Stimulated activated CD4-positive, alpha-beta T cell treated with anti-CD3 and anti-CD28 coated beads, Interleukin-15, amount 100 ng/mL, for 1 hour (primary cell): Measurements from ENCODE around the gene SORCS3.

ENCODE experiments used
- DNase-seq, 2 donors: peaks; one replicate each; pipeline ENCODE4 v3.0.0-alpha.2; 2020; ENCODE audit warnings: low read depth in 1 of 2, low spot score in 1 of 2

The SORCS3 gene

DNA sequence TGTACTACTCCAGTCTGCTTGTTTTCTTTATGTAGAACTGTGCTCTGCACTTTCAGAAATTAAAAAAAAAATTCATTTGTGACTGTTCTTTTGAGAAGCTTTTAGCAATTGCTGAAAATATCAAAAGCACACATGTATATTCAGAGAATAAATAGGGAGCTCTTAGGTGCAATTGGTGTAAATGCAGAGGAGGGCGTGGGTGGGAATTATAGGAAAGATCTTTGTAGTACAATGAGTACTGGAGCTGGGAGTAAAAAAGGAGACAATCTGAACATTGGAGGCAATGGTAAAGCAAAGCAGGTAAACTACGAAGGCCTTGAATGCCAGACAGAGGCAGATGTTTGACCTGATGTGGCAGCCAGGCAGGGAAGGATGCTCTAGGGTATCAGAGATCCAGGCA is 267.5 kb downstream of the SORCS3 start:
- no peak for DNase-seq

DNA sequence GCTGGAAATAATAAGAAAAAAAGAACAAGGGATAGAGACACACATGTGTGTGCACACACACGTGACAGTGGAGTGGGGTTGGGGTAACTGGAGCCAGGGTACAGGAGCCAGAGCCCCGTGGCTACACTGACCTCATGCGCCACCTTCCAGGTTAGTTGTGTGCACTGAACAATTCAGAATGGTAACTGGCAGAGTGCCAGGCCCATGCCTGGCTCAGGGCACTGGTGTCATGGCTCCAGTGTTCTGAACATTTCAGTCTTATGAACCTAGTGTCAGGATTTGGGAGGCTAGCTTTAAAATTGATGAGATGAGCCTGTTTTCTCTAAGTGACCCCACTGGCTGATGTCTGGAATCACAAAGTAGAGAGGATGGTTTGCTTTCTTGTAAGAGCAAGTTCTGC is 269.6 kb downstream of the SORCS3 start:
- no peak for DNase-seq

DNA sequence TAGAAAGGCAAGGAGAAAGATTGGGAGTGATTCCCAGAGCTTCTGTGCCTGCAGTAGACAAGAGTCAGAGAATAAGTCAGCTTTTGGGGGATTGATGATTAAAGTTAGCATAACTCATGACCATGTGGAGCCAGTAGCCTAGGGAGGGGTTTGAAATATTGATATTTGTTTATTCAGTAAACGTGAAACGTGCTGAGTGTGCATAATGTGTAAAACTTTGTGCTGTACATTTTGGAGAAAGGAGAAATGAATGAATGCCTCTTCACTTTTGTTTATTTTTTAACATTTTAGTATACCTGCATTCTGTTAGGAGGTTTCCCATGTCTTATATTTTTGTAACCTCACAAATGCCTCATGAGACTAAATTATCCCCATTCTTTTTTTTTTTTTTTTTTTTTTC is 272.3 kb downstream of the SORCS3 start:
- DNase-seq = no peak

DNA sequence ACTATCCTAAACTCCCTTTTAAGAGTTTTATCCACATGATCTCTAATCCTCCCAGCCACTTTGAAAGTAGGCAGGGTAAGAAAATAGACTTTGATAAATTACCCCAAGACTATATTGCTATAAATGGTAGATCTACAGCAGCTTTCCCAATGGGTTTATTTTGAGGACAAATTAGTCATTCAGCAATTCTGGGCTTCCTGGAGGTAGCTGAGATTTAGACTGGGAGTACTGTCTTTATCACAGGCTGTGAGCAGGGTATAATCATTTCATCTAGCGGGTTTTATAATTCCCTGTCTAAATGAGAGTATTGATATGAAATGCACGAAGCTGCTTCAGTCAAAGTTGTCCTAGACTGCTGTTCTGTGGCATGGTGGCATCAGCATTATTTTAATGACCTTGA is 279.4 kb downstream of the SORCS3 start:
- DNase-seq = no peak

DNA sequence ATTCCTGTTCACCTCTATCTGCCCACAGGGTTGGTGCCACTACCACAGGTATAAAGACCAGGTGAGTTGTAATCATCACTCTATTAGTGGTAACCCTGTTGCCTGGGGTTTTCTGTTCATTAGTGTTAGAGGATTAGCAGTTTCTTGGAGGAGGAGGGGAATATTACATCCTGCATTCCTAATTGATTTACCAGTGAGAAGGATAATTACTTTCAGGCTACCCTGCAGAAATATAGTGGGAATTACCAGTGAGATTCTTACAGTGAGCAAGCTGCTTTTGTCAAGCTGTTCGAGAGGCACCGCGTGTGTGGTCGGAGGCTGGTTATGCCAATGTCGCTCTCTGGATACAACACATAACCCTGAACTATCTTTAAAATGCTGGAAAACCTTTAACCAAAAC is 280.7 kb downstream of the SORCS3 start:
- DNase-seq = no peak

DNA sequence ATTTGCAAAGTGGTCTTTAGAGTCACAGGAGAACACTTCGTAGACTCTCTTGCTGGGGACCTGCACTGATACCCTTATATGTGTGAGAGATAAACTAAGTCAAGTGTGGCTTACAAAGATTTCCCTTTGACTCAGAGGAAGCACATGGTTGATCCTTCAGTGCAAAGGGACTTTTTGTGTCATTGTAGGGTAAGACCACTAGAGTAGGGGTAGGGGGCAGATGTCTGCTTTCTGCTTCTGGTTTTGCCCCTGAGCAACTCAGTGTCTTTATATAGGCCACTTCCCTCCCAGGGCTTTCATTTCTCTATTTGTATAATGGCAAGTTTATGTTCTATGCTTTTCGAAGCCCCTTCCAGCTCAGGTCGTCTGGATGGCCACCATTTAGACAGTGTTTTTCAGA is 281.7 kb downstream of the SORCS3 start:
- DNase-seq = no peak

DNA sequence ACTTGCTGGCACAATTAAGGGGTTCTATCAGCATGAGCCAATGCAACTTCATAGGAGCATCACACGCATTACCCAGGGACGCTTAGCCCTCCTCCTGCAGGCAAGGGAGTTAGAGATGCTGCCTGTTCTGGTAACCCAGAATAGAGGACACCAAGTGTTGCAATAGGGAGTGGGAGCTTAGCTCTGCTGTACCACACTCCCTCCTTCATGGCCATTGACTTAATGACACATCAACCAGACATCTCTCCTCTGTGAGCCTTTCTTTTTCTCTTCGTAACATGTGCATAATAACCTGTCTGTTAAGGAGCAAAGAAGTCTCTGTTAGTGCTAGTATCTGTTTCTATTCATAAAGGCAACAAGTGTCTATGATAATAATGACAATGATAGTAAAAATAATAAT is 282.4 kb downstream of the SORCS3 start:
- no peak for DNase-seq

DNA sequence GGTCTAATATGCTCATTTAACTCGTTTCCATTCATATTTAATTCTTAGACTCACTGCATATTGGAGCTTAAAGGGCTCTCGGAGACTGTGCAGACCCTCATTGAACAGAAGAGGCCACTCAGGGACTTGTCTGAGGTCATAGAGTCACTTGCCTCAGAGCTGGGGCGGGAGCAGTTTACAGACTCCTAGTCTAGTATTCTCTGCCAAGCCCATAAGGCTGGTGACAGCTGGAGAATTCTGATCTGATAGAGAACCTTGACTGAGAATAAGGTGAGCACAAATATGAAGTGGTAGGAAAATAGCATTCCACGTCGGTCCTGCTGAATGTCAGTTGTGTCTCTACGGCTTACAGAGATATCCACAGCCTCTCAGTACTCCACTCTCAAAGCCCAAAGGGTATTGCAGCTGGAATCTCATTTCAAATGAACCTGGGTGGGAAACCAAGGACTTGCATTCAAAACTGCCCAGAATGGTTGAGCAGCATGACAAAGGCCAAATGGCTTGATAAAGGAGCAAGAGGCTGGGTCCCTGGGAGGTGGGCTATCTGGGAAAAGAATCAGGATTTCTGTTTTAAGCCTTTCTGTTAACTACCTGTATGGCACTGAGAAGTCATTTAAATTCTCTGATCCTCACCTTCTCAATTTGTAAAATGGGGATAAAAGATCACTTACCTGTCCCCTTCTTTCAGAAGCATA is 283.2 kb downstream of the SORCS3 start:
- no peak for DNase-seq

DNA sequence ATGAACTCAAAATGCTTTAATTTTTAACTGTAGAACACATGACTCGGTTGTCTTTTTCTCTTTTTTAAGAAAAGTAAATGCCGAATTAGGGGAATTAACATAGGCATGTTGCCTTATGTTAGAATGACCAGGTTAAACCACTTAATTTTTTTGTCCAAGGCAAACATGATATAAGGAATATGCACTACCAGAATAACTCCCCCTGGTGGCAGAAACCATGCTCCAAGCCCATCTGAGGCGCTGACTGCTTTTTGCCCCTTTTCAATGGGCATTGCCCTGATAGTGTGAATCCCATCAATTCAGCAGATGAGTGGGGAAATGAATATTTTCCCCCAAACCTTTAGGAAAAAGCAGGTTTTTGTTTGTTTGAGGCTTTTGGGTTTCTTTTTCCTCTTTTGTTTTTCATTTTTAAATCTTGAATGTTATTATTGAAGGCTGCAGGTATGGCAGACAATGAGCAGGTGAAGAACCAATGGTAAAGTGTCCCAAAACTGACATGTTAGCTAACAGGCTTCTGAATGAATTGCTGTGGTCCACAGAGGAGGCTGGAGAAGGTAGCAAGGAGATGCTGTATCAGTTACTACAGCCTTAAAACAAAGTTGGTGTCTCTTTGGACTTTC is 284.3 kb downstream of the SORCS3 start:
- DNase-seq = no peak

DNA sequence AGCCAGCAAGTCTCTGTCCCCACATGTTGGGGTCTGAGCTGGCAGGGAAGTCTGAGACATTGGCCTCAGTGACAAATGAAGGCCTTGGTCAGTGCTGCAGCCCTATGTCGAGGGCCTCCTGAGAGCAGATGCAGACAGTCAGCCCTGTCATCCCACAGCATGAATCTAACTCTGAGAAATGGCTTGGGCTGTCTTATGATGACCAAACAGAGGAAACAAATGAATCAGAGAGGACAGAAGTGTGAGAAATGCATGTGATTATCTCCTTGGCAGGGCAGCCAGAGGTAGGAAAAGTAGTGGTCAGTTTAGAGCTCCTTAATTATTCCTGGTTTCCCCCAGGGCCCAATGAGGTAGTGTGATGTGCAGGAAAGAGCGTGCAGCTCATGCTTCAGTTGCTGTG is 287.6 kb downstream of the SORCS3 start:
- DNase-seq = no peak

DNA sequence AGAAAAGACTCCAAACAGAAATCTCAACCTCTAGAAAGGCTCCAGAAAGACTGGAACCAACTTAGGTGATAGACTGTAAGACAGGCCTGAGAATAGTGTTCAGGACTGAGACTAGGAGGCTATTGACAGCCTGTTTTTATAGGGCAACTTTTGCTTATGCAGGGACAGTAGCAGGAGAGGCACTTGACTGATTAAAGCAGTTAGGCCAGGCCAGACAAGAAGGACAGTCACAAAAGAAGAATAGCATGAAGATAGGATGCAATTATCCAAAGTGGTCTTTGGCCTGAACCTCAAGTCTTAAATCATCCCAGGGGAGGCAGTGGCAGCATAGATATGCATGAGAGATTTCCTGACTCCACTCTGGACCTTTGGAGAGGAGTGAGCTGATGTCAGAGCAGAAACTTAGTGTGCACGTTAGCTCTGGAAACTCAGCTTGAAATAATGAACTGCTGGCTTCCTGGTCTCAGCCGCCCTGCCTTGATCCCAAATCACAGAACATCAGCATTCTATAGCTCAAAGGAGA is 290.6 kb downstream of the SORCS3 start:
- DNase-seq = no peak

DNA sequence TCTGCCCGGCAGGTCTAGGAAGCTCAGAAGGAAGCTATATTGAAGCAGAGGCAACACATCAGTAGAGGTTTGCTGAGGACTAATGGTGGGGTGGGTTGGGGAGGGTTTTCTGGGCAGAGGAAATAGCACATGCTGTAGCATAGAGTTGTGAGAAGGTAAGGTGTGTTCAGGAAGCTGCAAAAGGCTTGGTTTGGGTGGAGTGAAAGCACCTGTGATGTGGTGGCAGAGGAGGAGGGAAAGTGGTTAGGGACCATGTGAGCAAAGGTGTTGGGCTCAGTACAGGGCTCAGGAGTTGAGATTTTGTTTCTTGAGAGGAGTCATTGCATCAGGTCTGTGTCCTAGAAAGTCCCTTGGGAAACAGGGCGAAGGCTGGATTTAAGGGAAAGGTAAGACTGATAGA is 294.6 kb downstream of the SORCS3 start:
- DNase-seq = no peak

DNA sequence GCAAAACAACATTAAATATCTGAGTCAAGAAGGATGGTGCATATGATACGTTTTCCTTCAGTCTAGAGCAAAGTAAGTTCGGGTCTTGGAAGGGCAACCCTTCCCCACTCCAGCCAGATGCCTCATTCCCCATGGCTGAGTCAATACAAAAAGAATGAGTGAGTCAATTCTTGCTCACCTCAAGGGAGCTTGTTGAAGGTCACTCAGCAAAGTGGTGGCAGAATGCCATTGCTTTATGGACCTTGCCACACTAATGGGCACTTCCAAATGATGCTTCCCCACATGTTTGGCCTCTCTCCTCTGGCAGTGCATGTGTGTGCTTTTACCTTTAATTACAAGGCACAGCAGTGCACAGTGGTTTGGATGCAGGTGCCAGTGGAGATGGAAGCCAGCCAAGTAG is 296.5 kb downstream of the SORCS3 start:
- DNase-seq = no peak

DNA sequence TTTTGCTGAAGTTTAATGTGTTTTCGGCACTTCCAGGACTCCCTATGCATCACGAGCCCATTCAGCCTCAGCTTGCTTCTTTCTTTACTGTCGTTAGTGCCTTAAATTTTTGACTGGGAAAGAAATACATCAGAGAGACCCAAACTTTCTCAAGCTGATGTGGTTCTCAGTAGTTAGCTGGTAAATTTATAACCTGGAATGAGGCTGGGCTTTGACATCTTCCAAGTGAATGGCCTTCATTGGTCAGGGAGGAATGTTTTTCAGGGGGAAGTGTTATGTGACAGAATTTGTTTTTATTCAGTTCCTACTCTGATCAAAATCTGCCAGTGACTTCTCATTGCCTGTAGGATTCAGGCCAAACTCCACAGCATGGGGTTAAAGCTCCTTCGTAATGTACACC is 296.9 kb downstream of the SORCS3 start:
- DNase-seq = no peak

DNA sequence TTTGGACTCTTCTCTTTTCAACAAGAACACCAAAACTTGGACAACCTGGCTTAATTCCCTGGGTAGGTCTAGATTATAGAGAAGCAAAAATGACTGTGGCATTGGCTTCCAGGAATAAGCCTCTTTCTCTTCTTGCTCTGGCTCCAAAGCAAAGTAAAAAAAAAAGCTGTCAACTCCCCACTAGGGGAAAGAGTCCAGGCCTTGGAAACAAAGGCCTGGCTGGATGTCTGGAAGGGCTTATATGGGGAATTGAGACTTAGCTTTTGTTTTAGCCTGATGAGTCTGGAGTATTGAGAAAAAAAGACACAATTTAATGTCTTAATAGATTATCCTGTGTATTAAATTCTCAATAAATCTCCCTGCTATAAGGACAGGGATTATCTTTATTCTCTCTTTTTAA is 300.6 kb downstream of the SORCS3 start:
- DNase-seq = no peak

DNA sequence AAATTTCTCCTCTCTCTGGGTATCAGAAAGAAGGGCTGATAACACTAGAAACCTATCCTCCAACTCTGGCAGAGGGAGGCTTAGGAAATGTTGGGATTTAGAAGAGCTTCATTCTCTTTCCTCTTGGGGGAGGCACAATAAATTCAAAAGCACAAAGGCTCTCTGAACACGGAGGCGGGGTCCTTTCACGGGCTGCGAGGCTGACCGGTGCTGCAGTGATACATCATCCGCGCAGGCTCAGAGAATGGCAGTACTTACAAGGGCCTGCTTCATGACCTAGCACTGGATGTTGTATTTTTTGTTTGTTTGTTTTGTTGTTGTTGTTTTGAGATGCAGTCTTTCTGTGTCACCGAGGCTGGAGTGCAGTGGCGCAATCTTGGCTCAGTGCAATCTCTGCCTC is 306.2 kb downstream of the SORCS3 start:
- no peak for DNase-seq

DNA sequence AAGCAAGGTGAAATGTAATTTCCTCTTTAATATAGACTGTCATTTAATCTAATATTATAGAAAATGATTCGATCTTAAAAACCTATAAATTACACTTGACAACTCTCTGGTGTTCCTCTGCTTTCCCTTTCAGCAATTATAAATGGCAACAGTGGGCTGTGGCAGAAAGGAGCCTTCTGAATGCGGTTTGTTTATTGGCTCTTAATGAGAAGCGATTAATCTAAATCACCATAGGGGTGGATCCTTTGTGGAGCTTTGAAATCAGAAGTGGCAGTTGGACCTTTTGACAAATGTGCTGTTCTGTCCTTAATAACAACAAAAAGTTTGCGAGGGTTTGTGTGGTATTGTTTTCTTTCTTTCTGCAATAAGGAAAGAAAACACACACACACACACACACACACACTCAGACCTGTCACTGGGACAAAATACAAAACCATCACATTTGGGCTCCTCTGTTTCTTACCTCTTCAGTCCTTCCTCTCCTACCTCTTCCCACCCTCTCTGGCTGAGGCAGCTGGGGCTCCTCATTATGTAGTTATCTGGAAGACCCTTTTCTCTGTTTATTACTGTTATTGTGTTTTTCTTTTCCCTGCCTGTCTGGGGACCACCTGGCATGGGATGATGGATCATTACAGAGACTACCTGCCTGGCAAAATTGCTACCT is 316.2 kb downstream of the SORCS3 start:
- DNase-seq = no peak

DNA sequence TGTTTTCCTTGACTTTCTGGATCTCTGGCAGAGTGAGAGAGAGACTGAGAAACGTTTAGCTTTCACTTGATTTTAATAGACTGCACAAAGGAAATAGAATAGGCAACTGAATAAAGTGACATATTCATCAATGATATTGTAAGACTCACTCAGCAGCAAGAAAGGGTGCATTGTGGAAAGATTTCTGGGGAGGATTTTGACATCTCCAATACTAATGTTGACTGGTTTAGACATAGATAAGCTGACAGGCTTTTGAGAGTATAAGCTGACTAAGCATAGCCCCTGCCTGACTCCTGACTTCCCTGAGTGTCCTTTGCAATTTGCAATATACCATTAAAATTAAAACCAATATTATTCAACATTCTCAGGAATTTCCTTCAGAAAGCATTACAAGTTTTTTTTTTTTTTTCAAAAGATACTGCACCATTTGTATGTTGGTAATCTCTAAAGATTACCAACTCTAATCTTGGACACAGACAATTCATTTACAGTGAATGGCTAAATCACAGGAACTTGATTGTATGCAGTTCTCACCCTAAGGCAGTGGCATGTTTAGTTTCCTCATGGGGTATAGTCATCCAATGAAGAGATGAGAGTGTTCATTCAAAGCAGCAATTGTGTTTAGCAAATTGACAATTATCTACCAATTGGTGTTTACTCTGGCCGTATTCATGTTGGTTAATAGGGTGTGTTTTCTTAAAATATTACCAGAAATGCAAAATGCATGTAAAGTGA is 325.6 kb downstream of the SORCS3 start:
- no peak for DNase-seq

DNA sequence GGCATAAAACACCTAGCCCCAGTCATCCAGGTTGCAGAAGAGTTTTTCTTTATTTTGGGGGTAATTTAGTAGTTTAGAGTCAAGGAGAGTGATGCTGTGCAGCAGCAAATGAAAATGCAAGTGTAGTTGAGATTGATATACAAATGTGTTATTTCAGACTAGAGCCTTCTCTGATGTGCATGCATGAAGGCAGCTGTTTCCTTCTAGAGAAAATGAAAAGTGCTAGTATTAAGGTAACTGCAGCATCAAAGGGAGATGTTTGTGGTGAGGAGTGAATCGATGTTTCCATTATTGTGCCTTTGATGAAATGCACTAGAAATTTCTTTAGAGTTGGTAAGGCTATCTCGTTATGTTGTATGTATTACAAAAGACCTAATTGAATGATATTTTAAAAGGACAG is 339.3 kb downstream of the SORCS3 start:
- no peak for DNase-seq

DNA sequence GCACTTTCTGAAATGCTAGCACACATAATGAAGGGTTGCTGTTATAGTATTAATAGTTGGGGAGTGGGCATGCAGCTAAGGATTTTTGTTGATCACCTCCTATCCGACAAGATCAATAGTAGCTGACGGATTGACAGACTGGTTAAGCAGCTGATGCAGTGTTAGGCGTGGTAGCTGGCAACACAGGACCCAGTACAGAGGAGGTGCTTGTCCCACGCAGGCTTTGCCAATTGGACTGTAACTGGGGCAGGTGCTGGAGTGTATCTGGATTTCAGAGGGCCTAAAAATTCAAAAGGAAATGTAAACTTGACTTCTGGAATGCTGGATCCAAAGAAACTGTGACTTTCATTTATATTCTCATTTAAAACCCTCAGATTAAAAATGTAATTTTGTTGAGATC is 340.9 kb downstream of the SORCS3 start:
- no peak for DNase-seq

DNA sequence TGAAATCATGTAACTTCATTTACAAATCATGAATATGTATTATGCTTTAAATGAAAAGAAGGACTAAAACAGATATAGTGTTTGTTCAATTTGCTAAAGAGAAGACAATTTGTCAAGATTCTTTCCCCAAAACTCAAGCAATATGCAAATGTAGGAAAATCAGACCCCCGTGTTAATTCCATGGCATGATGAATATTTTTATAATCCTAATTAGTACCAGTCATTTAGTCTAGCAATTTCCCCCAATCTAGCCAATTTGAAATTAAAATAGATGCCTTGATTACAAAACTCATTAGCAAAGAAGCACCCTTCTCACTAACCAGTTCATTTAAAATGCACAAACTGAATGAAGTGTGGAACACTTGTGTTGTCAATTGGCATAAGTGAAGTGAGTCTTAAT is 347.6 kb downstream of the SORCS3 start:
- no peak for DNase-seq

DNA sequence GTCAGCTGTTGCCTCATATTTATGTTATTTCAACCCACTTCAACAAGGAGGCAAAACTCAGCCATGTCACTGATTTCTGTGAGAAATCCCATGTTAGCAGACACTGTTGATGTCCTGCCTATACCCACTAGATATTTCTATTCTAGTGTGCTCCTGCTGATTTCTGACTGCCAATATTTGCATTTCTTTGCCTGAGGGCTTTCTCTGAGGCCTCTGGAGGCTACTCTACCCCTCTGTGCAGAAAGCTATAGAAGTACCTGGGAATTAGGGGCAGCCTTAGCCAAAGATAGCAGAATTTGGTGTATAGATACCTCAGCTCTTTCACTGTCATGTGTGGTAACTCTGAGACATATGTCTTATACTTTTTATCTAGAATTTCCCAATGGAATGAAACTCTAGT is 348.8 kb downstream of the SORCS3 start:
- DNase-seq = no peak
